ENCODE measurements around the gene WDPCP. TPM values are rescaled to one million over a fixed set of nuclear protein-coding genes. Genes with fewer than 3 reads are reported as not detected.

WDPCP gene
- polyA plus RNA-seq, 1 of the 3 experiments (the other 2 are of a cell fraction), result 3.1 TPM

DNA sequence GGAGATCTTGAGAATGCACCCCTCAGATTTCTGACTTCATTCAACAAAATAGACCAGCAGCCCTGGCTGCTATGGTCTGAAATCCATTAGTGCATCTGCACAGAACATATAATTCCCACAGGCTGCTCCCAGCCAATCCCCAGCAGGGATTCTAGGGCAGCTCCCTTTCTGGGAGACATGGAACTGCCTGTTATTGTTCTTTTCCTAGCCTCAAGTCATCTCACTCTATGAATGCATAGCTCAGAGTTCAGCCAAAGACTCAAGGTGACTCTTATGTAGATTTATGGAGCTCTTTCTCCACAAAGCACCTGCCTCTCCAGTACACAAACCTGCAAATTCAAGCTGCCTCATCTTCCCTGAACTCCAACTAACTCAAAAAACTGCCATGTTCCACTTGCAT, 241.9 kb downstream of the WDPCP start:
- H3K79me2 ChIP-seq (ENCODE audit: insufficient read depth), result no peaks in the 10 kb centered on the region
- H3K27ac ChIP-seq (ENCODE audit: low read depth in 2 of 2, low read length in 1 of 2), result no peak overlapping the region
- H3K36me3 ChIP-seq (replicated peaks in 1 of 2; ENCODE audit: control insufficient read depth in 1 of 2, insufficient read depth in 2 of 2, low read length in 1 of 2), result no peaks in the 10 kb centered on the region
- H3K27me3 ChIP-seq (ENCODE audit: insufficient read depth), result no peaks in the 10 kb centered on the region
- DNase-seq, result no peak
- H3K9me3 ChIP-seq, result no peaks in the 10 kb centered on the region
- ChIA-PET POLR2A (no interaction called here), CTCF (no interaction called here)
- H3K9me2 ChIP-seq, result no peaks in the 10 kb centered on the region
- no peak overlapping the region for H3K4me3 ChIP-seq (ENCODE audit: low read depth in 2 of 2, low read length in 1 of 2)
- no peak overlapping the region for H3K9ac ChIP-seq
- TF ChIP-seq RFX5 (IDR thresholded peaks at IDR 0.05; ENCODE audit: low read length), result no peak
- TF ChIP-seq, protein P1, sequence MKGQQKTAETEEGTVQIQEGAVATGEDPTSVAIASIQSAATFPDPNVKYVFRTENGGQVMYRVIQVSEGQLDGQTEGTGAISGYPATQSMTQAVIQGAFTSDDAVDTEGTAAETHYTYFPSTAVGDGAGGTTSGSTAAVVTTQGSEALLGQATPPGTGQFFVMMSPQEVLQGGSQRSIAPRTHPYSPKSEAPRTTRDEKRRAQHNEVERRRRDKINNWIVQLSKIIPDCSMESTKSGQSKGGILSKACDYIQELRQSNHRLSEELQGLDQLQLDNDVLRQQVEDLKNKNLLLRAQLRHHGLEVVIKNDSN (IDR thresholded peaks at IDR 0.05; ENCODE audit: borderline replicate concordance, low read depth), result no peak
- TF ChIP-seq MXI1 (IDR thresholded peaks at IDR 0.05; ENCODE audit: low read depth, low read length), result no peak
- no peak for TF ChIP-seq MEF2A (IDR thresholded peaks at IDR 0.05; ENCODE audit: borderline replicate concordance, low read depth)
- TF ChIP-seq ELF1 (IDR thresholded peaks at IDR 0.05), result no peak
- TF ChIP-seq, protein P2, sequence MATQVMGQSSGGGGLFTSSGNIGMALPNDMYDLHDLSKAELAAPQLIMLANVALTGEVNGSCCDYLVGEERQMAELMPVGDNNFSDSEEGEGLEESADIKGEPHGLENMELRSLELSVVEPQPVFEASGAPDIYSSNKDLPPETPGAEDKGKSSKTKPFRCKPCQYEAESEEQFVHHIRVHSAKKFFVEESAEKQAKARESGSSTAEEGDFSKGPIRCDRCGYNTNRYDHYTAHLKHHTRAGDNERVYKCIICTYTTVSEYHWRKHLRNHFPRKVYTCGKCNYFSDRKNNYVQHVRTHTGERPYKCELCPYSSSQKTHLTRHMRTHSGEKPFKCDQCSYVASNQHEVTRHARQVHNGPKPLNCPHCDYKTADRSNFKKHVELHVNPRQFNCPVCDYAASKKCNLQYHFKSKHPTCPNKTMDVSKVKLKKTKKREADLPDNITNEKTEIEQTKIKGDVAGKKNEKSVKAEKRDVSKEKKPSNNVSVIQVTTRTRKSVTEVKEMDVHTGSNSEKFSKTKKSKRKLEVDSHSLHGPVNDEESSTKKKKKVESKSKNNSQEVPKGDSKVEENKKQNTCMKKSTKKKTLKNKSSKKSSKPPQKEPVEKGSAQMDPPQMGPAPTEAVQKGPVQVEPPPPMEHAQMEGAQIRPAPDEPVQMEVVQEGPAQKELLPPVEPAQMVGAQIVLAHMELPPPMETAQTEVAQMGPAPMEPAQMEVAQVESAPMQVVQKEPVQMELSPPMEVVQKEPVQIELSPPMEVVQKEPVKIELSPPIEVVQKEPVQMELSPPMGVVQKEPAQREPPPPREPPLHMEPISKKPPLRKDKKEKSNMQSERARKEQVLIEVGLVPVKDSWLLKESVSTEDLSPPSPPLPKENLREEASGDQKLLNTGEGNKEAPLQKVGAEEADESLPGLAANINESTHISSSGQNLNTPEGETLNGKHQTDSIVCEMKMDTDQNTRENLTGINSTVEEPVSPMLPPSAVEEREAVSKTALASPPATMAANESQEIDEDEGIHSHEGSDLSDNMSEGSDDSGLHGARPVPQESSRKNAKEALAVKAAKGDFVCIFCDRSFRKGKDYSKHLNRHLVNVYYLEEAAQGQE (IDR thresholded peaks at IDR 0.05; ENCODE audit: low read depth, low read length), result no peak
- no peak for TF ChIP-seq TCF12 (IDR thresholded peaks at IDR 0.05)
- TF ChIP-seq CHD2 (IDR thresholded peaks at IDR 0.05; ENCODE audit: low read length, partially characterized antibody), result no peak
- TF ChIP-seq RCOR1 (IDR thresholded peaks at IDR 0.05; ENCODE audit: low read length), result no peak
- TF ChIP-seq, protein P3, sequence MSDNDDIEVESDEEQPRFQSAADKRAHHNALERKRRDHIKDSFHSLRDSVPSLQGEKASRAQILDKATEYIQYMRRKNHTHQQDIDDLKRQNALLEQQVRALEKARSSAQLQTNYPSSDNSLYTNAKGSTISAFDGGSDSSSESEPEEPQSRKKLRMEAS (IDR thresholded peaks at IDR 0.05; ENCODE audit: low read depth), result no peak
- TF ChIP-seq, protein P4, sequence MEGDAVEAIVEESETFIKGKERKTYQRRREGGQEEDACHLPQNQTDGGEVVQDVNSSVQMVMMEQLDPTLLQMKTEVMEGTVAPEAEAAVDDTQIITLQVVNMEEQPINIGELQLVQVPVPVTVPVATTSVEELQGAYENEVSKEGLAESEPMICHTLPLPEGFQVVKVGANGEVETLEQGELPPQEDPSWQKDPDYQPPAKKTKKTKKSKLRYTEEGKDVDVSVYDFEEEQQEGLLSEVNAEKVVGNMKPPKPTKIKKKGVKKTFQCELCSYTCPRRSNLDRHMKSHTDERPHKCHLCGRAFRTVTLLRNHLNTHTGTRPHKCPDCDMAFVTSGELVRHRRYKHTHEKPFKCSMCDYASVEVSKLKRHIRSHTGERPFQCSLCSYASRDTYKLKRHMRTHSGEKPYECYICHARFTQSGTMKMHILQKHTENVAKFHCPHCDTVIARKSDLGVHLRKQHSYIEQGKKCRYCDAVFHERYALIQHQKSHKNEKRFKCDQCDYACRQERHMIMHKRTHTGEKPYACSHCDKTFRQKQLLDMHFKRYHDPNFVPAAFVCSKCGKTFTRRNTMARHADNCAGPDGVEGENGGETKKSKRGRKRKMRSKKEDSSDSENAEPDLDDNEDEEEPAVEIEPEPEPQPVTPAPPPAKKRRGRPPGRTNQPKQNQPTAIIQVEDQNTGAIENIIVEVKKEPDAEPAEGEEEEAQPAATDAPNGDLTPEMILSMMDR (IDR thresholded peaks at IDR 0.05), result no peak
- H3F3A ChIP-seq (replicated peaks; ENCODE audit: insufficient read depth), result no peaks in the 10 kb centered on the region
- H2AFZ ChIP-seq (ENCODE audit: low read depth), result no peak overlapping the region
- no peaks in the 10 kb centered on the region for H3K4me1 ChIP-seq (ENCODE audit: control insufficient read depth in 1 of 2, insufficient read depth in 2 of 2, low read depth in 1 of 2, low read length in 1 of 2)
- H3K4me2 ChIP-seq, result no peak overlapping the region
- no peaks in the 10 kb centered on the region for H4K20me1 ChIP-seq (ENCODE audit: insufficient read depth)

- Histone ChIP-seq H3K4me1 (ENCODE audit: control insufficient read depth in 1 of 2, insufficient read depth in 2 of 2, low read depth in 1 of 2, low read length in 1 of 2) (no peaks in the 10 kb centered on the region), H3K36me3 (replicated peaks in 1 of 2; ENCODE audit: control insufficient read depth in 1 of 2, insufficient read depth in 2 of 2, low read length in 1 of 2) (no peaks in the 10 kb centered on the region), H3K9me3 (no peaks in the 10 kb centered on the region), H3K4me2 (no peak overlapping the region), H2AFZ (ENCODE audit: low read depth) (no peak overlapping the region), H3K27ac (ENCODE audit: low read depth in 2 of 2, low read length in 1 of 2) (no peak overlapping the region), H4K20me1 (ENCODE audit: insufficient read depth) (no peaks in the 10 kb centered on the region), H3K9ac (no peak overlapping the region), H3K27me3 (ENCODE audit: insufficient read depth) (no peaks in the 10 kb centered on the region), H3K9me2 (no peaks in the 10 kb centered on the region), H3K4me3 (ENCODE audit: low read depth in 2 of 2, low read length in 1 of 2) (no peak overlapping the region), H3F3A (replicated peaks; ENCODE audit: insufficient read depth) (no peaks in the 10 kb centered on the region), H3K79me2 (ENCODE audit: insufficient read depth) (no peaks in the 10 kb centered on the region)
- 91% methylated on average over 1 of the region's 1 CpG for WGBS (ENCODE audit: low lambda C conversion rate)
- DNase-seq, result no peak
- ChIA-PET POLR2A (no interaction called here), CTCF (no interaction called here)
- TF ChIP-seq RFX5 (IDR thresholded peaks at IDR 0.05; ENCODE audit: low read length) (no peak), GATA2 (CRISPR knock-in tag; IDR thresholded peaks at IDR 0.05) (no peak), RAD21 (IDR thresholded peaks at IDR 0.05; ENCODE audit: low read length) (no peak), RCOR1 (IDR thresholded peaks at IDR 0.05; ENCODE audit: low read length) (no peak), TEAD4 (IDR thresholded peaks at IDR 0.05; ENCODE audit: borderline replicate concordance, insufficient read depth) (no peak), SIN3A (IDR thresholded peaks at IDR 0.05; ENCODE audit: borderline replicate concordance, low read depth, low read length) (no peak), ELF1 (IDR thresholded peaks at IDR 0.05) (no peak)
- TF ChIP-seq, protein P2 (IDR thresholded peaks at IDR 0.05; ENCODE audit: low read depth, low read length), result no peak
- TF ChIP-seq, protein P4 (IDR thresholded peaks at IDR 0.05), result no peak
Measured at GRCh38 chr2:63345285-63345633, 243.0 kb downstream of the WDPCP start.
